Lower leg skin (tissue), 3 donors: ENCODE data around the gene RAMAC.

Experiments
- POLR2A ChIP-seq, 2 donors: fragments of 450-650 bp; IDR thresholded peaks; one replicate each; pipeline ENCODE4 v1.6.1; 2016 to 2017; ENCODE audit warnings: antibody characterized with exemption in 2 of 2, mild to moderate bottlenecking in 1 of 2, moderate library complexity in 1 of 2
- TF ChIP-seq, protein P1 (sequence below), 3 donors: fragments of 450-650 bp; IDR thresholded peaks; one replicate each; pipeline ENCODE4 v1.5.1; 2016; ENCODE audit warnings: antibody characterized with exemption in 3 of 3, mild to moderate bottlenecking in 3 of 3, moderate library complexity in 2 of 3

GRCh38 chr15:82958638-82959037, 27.4 kb upstream of the RAMAC start:
- no peak for TF ChIP-seq POLR2A (IDR thresholded peaks at IDR 0.05)
- TF ChIP-seq, protein P1, sequence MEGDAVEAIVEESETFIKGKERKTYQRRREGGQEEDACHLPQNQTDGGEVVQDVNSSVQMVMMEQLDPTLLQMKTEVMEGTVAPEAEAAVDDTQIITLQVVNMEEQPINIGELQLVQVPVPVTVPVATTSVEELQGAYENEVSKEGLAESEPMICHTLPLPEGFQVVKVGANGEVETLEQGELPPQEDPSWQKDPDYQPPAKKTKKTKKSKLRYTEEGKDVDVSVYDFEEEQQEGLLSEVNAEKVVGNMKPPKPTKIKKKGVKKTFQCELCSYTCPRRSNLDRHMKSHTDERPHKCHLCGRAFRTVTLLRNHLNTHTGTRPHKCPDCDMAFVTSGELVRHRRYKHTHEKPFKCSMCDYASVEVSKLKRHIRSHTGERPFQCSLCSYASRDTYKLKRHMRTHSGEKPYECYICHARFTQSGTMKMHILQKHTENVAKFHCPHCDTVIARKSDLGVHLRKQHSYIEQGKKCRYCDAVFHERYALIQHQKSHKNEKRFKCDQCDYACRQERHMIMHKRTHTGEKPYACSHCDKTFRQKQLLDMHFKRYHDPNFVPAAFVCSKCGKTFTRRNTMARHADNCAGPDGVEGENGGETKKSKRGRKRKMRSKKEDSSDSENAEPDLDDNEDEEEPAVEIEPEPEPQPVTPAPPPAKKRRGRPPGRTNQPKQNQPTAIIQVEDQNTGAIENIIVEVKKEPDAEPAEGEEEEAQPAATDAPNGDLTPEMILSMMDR (IDR thresholded peaks at IDR 0.05): no peak
